ENCODE data around the gene CDH23. TPM values are rescaled to one million over a fixed set of nuclear protein-coding genes. Genes with fewer than 3 reads are reported as not detected.

Gene CDH23
- polyA plus RNA-seq, 1 donor from 2014 or later: 6.6 TPM

DNA sequence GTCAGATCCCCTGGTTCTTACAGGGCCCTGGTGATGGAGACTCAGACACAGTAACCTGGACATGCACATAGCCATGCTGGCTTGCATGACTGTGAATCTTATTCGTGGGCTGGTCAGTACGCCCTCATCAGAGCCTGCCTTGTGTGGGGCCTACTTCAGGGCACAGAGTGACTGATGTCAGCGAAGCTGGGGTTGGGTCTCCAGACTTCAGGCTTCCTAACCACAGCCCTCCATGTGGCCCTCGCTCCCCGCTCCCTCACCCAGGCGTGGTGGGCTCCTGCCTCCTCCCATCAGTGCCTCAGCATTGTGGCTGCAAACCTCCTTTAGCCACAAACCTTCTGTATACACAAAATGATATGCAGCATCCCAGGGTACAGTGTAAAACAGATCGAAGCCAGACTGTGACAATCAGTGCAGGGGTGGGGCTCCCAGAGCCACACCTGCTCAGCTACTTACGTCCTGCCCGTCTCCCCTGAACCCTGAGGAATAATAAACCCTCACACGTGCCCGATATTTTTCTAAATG is 329.9 kb downstream of the CDH23 start:
- Histone ChIP-seq H4K20me1 (ENCODE audit: insufficient read depth) (no peaks in the 10 kb centered on the region), H3K27ac (ENCODE audit: low read length) (no peak overlapping the region), H3K27me3 (ENCODE audit: insufficient read depth, low read depth, low read length) (no peaks in the 10 kb centered on the region), H3K9me2 (ENCODE audit: insufficient read depth, low read length) (no peaks in the 10 kb centered on the region), H3K9ac (ENCODE audit: low read length) (no peak overlapping the region), H3F3A (ENCODE audit: insufficient read depth, low read length, poor library complexity, severe bottlenecking) (no peaks in the 10 kb centered on the region), H3K36me3 (ENCODE audit: insufficient read depth, low read length) (no peaks in the 10 kb centered on the region), H3K79me2 (replicated peaks; ENCODE audit: insufficient read depth, low read length) (no peaks in the 10 kb centered on the region), H3K9me3 (ENCODE audit: low read length) (no peaks in the 10 kb centered on the region), H3K4me2 (ENCODE audit: low read length) (no peak overlapping the region), H3K4me3 (ENCODE audit: low read length) (no peak overlapping the region), H2AFZ (ENCODE audit: low read depth, low read length) (no peak overlapping the region)
- TF ChIP-seq SMC3 (conservative IDR thresholded peaks at IDR 0.05; ENCODE audit: poor library complexity) (no peak), POLR2AphosphoS5 (IDR thresholded peaks at IDR 0.05) (no peak), MXI1 (conservative IDR thresholded peaks at IDR 0.05; ENCODE audit: poor library complexity, severe bottlenecking) (no peak), EP300 (conservative IDR thresholded peaks at IDR 0.05; ENCODE audit: poor library complexity, severe bottlenecking) (no peak), RAD21 (conservative IDR thresholded peaks at IDR 0.05) (no peak)
- TF ChIP-seq, protein P1, sequence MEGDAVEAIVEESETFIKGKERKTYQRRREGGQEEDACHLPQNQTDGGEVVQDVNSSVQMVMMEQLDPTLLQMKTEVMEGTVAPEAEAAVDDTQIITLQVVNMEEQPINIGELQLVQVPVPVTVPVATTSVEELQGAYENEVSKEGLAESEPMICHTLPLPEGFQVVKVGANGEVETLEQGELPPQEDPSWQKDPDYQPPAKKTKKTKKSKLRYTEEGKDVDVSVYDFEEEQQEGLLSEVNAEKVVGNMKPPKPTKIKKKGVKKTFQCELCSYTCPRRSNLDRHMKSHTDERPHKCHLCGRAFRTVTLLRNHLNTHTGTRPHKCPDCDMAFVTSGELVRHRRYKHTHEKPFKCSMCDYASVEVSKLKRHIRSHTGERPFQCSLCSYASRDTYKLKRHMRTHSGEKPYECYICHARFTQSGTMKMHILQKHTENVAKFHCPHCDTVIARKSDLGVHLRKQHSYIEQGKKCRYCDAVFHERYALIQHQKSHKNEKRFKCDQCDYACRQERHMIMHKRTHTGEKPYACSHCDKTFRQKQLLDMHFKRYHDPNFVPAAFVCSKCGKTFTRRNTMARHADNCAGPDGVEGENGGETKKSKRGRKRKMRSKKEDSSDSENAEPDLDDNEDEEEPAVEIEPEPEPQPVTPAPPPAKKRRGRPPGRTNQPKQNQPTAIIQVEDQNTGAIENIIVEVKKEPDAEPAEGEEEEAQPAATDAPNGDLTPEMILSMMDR (IDR thresholded peaks at IDR 0.05; ENCODE audit: poor library complexity, severe bottlenecking): no peak

DNA sequence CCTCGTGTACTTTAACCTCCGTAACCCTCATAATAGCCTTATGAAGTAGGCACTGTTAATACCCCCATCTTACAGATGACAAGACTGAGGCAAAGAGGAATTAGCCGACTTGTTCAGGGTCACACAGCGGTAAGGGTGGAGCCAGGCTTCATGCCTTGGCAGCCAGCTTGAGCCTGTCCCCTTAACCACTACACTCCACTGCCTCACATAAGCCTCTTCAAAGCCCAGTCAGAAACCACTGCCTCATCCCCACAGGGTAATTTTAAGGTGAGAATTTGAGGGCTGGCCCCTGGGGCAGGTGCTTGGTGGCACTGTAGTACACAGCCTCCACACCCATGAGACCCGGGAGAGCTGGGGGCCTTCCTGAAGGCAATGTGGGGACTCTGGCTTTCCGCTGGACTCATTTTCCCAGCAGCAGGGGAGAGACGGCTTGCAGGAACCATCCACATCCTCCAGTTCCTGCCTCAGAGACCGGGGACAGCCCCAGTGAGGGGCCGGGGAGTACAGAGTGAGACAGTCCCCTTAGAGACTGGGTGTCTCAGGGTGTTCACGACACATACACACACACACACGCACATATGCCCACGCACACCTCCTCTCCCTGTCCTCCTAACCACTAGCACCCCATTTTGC is 330.5 kb downstream of the CDH23 start:
- no peaks in the 10 kb centered on the region for H3K27me3 ChIP-seq (ENCODE audit: insufficient read depth, low read depth, low read length)
- no peaks in the 10 kb centered on the region for H3K36me3 ChIP-seq (ENCODE audit: insufficient read depth, low read length)
- H3K4me2 ChIP-seq (ENCODE audit: low read length): no peak overlapping the region
- no peak overlapping the region for H2AFZ ChIP-seq (ENCODE audit: low read depth, low read length)
- no peaks in the 10 kb centered on the region for H3K9me2 ChIP-seq (ENCODE audit: insufficient read depth, low read length)
- no peaks in the 10 kb centered on the region for H3K79me2 ChIP-seq (replicated peaks; ENCODE audit: insufficient read depth, low read length)
- H3K9ac ChIP-seq (ENCODE audit: low read length): no peak overlapping the region
- H3K9me3 ChIP-seq (ENCODE audit: low read length): no peaks in the 10 kb centered on the region
- no peak overlapping the region for H3K4me3 ChIP-seq (ENCODE audit: low read length)
- H3F3A ChIP-seq (ENCODE audit: insufficient read depth, low read length, poor library complexity, severe bottlenecking): no peaks in the 10 kb centered on the region
- H4K20me1 ChIP-seq (ENCODE audit: insufficient read depth): no peaks in the 10 kb centered on the region
- TF ChIP-seq, protein P1 (IDR thresholded peaks at IDR 0.05; ENCODE audit: poor library complexity, severe bottlenecking): no peak
- TF ChIP-seq RAD21 (conservative IDR thresholded peaks at IDR 0.05) (no peak), TAF1 (IDR thresholded peaks at IDR 0.05; ENCODE audit: low read depth) (no peak), POLR2AphosphoS5 (IDR thresholded peaks at IDR 0.05) (no peak), EZH2 (IDR thresholded peaks at IDR 0.05; ENCODE audit: borderline replicate concordance, insufficient read depth, low read length, poor library complexity, severe bottlenecking) (no peak), EP300 (conservative IDR thresholded peaks at IDR 0.05; ENCODE audit: poor library complexity, severe bottlenecking) (no peak), MXI1 (conservative IDR thresholded peaks at IDR 0.05; ENCODE audit: poor library complexity, severe bottlenecking) (no peak), SMC3 (conservative IDR thresholded peaks at IDR 0.05; ENCODE audit: poor library complexity) (no peak)
- TF ChIP-seq, protein P2, sequence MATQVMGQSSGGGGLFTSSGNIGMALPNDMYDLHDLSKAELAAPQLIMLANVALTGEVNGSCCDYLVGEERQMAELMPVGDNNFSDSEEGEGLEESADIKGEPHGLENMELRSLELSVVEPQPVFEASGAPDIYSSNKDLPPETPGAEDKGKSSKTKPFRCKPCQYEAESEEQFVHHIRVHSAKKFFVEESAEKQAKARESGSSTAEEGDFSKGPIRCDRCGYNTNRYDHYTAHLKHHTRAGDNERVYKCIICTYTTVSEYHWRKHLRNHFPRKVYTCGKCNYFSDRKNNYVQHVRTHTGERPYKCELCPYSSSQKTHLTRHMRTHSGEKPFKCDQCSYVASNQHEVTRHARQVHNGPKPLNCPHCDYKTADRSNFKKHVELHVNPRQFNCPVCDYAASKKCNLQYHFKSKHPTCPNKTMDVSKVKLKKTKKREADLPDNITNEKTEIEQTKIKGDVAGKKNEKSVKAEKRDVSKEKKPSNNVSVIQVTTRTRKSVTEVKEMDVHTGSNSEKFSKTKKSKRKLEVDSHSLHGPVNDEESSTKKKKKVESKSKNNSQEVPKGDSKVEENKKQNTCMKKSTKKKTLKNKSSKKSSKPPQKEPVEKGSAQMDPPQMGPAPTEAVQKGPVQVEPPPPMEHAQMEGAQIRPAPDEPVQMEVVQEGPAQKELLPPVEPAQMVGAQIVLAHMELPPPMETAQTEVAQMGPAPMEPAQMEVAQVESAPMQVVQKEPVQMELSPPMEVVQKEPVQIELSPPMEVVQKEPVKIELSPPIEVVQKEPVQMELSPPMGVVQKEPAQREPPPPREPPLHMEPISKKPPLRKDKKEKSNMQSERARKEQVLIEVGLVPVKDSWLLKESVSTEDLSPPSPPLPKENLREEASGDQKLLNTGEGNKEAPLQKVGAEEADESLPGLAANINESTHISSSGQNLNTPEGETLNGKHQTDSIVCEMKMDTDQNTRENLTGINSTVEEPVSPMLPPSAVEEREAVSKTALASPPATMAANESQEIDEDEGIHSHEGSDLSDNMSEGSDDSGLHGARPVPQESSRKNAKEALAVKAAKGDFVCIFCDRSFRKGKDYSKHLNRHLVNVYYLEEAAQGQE (IDR thresholded peaks at IDR 0.05; ENCODE audit: borderline replicate concordance): no peak
- no peak overlapping the region for H3K27ac ChIP-seq (ENCODE audit: low read length)

All from neural cell (in vitro differentiated cells).